ENCODE results near the gene ANKRD55. TPM values are rescaled to one million over a fixed set of nuclear protein-coding genes. Genes with fewer than 3 reads are reported as not detected.
"Not testable (repeated sequence)": the region's sequence is repeated elsewhere in the genome, so short reads cannot be mapped to it uniquely, and the experiment has no call there.

The ANKRD55 gene
- total and polyA plus RNA-seq, 9 donors, result 0.05 to 0.25 (median 0.23) TPM; not detected in 6

GRCh38 chr5:56088967-56089829, 143.9 kb downstream of the ANKRD55 start:
- Histone ChIP-seq H3K36me3 (no peaks in the 10 kb centered on the region), H3K27me3 (no peaks in the 10 kb centered on the region), H3K4me3 (no peak overlapping the region), H3K4me1 (ENCODE audit: insufficient read depth) (peaks cover 5% of the 10 kb centered on the region), H3K9me3 (no peaks in the 10 kb centered on the region), H3K27ac (no peak overlapping the region)
- TF ChIP-seq EP300 (IDR thresholded peaks at IDR 0.05) (no peak), CTCF (IDR thresholded peaks at IDR 0.05) (no peak), POLR2A (IDR thresholded peaks at IDR 0.05) (no peak)
- intact Hi-C loops (cut with DNase I), result no loop called here
- WGBS, 3 donors, result 70 to 76% (median 74%) methylated on average over 5 of the region's 5 CpGs
- no peak for DNase-seq

GRCh38 chr5:56088431-56088949, 144.6 kb downstream of the ANKRD55 start:
- WGBS, 3 donors, result 66 to 70% (median 69%) methylated on average over 4 of the region's 4 CpGs
- Histone ChIP-seq H3K27me3 (no peaks in the 10 kb centered on the region), H3K9me3 (no peaks in the 10 kb centered on the region), H3K4me3 (no peak overlapping the region), H3K36me3 (no peaks in the 10 kb centered on the region), H3K4me1 (ENCODE audit: insufficient read depth) (peaks cover 5% of the 10 kb centered on the region), H3K27ac (no peak overlapping the region)
- intact Hi-C loops (cut with DNase I), result no loop called here
- TF ChIP-seq CTCF (IDR thresholded peaks at IDR 0.05) (no peak), POLR2A (IDR thresholded peaks at IDR 0.05) (no peak), EP300 (IDR thresholded peaks at IDR 0.05) (no peak)
- no peak for DNase-seq

- H3K36me3 ChIP-seq, result no peaks in the 10 kb centered on the region
- 43 to 46% (median 43%) methylated on average over 3 of the region's 3 CpGs for WGBS, 3 donors
- no peaks in the 10 kb centered on the region for H3K9me3 ChIP-seq
- intact Hi-C loops (cut with DNase I), result no loop called here
- no peak overlapping the region for H3K4me3 ChIP-seq
- peaks cover 8% of the 10 kb centered on the region for H3K4me1 ChIP-seq (ENCODE audit: insufficient read depth)
- TF ChIP-seq POLR2A (IDR thresholded peaks at IDR 0.05) (no peak), EP300 (IDR thresholded peaks at IDR 0.05) (no peak), CTCF (IDR thresholded peaks at IDR 0.05) (no peak)
- H3K27ac ChIP-seq, result no peak overlapping the region
- DNase-seq, result no peak
- no peaks in the 10 kb centered on the region for H3K27me3 ChIP-seq
Measured at GRCh38 chr5:56085193-56085592, 147.9 kb downstream of the ANKRD55 start.

- Histone ChIP-seq H3K27ac (no peak overlapping the region), H3K36me3 (no peaks in the 10 kb centered on the region), H3K4me1 (ENCODE audit: insufficient read depth) (peaks cover 5% of the 10 kb centered on the region), H3K27me3 (no peaks in the 10 kb centered on the region), H3K9me3 (no peaks in the 10 kb centered on the region), H3K4me3 (no peak overlapping the region)
- DNase-seq, result no peak
- intact Hi-C loops (cut with DNase I), result no loop called here
- no peak for TF ChIP-seq CTCF (IDR thresholded peaks at IDR 0.05)
- no peak for TF ChIP-seq POLR2A (IDR thresholded peaks at IDR 0.05)
- no peak for TF ChIP-seq EP300 (IDR thresholded peaks at IDR 0.05)
- 93 to 98% (median 96%) methylated on average over 20 of the region's 20 CpGs for whole genome bisulfite sequencing, 3 donors
Measured at GRCh38 chr5:56083286-56083854, 149.8 kb downstream of the ANKRD55 start.

- DNase-seq, result not testable (repeated sequence)
Measured at GRCh38 chr5:56081053-56081642, 152.0 kb downstream of the ANKRD55 start.

More at GRCh38 chr5:56081053-56081642, 152.0 kb downstream of the ANKRD55 start:
- H3K4me1 ChIP-seq (ENCODE audit: insufficient read depth); H3K27ac ChIP-seq; H3K9me3 ChIP-seq; H3K4me3 ChIP-seq; H3K36me3 ChIP-seq; H3K27me3 ChIP-seq; intact Hi-C loops (cut with DNase I): not testable (repeated sequence)
